Ovary (tissue), 9 donors: ENCODE data around the gene SLC1A2. TPM values are rescaled to one million over a fixed set of nuclear protein-coding genes. Genes with fewer than 3 reads are reported as not detected.

Experiments
- DNase-seq, 5 donors: peaks; one replicate each; pipeline ENCODE4 v3.0.0-alpha.2; 2019 to 2020
- H3K27ac ChIP-seq, 2 donors: fragments of 200-600 bp; one replicate each; pipeline versions ENCODE4 v1.5.1 to v1.8.0; 2019 to 2022
- H3K27me3 ChIP-seq: fragments of 200-600 bp; one replicate; pipeline ENCODE4 v1.8.0; 2022
- H3K36me3 ChIP-seq: fragments of 200-600 bp; sonication (generic); one replicate; pipeline ENCODE4 v1.5.1; 2019
- H3K4me1 ChIP-seq: one replicate; pipeline ENCODE4 v1.8.1; 2013; ENCODE audit warnings: mild to moderate bottlenecking, moderate library complexity; ENCODE audit not compliant: insufficient read depth
- H3K4me3 ChIP-seq: fragments of 200-600 bp; sonication (generic); one replicate; pipeline ENCODE4 v1.5.1; 2017
- H3K9me3 ChIP-seq, 2 donors: fragments of 200-600 bp in 1 of 2; sonication (generic) in 1 of 2; one replicate each; pipeline versions ENCODE4 v1.5.1 to v1.8.1; 2013 to 2019; ENCODE audit warnings: mild to moderate bottlenecking in 1 of 2, moderate library complexity in 1 of 2
- CTCF ChIP-seq, 3 donors: fragments of 450-650 bp in 2 of 3; fragments of 200-600 bp in 1 of 3; IDR thresholded peaks; one replicate each; pipeline versions ENCODE4 v1.5.1 to v1.8.0; 2016 to 2022; ENCODE audit warnings: antibody characterized with exemption in 3 of 3, mild to moderate bottlenecking in 1 of 3
- EP300 ChIP-seq: sonication (generic); formaldehyde crosslinking; IDR thresholded peaks from one replicate; pipeline ENCODE4 v1.6.1; 2017; ENCODE audit warnings: antibody characterized with exemption
- POLR2A ChIP-seq: fragments of 450-650 bp; IDR thresholded peaks from one replicate; pipeline ENCODE4 v1.6.1; 2017; ENCODE audit warnings: antibody characterized with exemption, mild to moderate bottlenecking, moderate library complexity
- WGBS, 3 donors: extraction: QIAGEN DNeasy Blood & Tissue Kit in 1 of 3; methylation state at CpG; one replicate each; pipeline versions ENCODE4 v1.1.5 to v1.1.7; 2013 to 2017; 5-methylcytosine and 5-hydroxymethylcytosine counted together
- intact Hi-C, 4 donors: fragments of 100-400 bp; cut with DNase I; formaldehyde crosslinking; loops; one replicate each; pipeline versions ENCODE4 v1.11.0 to v1.15.1; 2022 to 2023
- polyA plus RNA-seq, 2 donors: library from polyadenylated mRNA; stranded (reverse); fragments of 200-250 nt in 1 of 2; fragments of 350-450 nt in 1 of 2; fragmentation: Illumina TruSeq in 1 of 2; extraction: RNeasy Lipid Tissue Mini Kit (QIAGEN cat#74804) in 1 of 2; gene quantifications; one replicate each; pipeline ENCODE4 v1.2.3, GENCODE V29; 2013 to 2014
- total RNA-seq, 7 donors: library from RNA; depleted of rRNA in 2 of 7; stranded (reverse); fragments of >200 nt in 2 of 7; fragmentation: NEBNext Ultra II Directional in 3 of 7; extraction: Animal tissue kit (Norgen Biotek cat#: 25700) in 3 of 7; gene quantifications; one replicate each; pipeline versions ENCODE4 v1.1.0 to v1.2.4, GENCODE V29; 2016 to 2023
- donor health status: DM: no; HTN: no; CAD: no; lungs with moderate emphysema.
- donor health status: DM: no; HTN: no; CAD: no.
- donor health status: Bipolar disorder and iron deficiency.
- donor health status: DM: yes; HTN: yes; CAD: no.
- donor health status: DM: no; HTN: no; CAD: no.
- donor health status: DM: yes; HTN: yes; CAD: no.

Gene SLC1A2
- total and polyA plus RNA-seq, 9 donors: 0.02 to 0.80 (median 0.15) TPM

GRCh38 chr11:35235498-35235897, 183.9 kb downstream of the SLC1A2 start:
- H3K36me3 ChIP-seq: no peaks in the 10 kb centered on the region
- H3K27me3 ChIP-seq: no peaks in the 10 kb centered on the region
- no peak overlapping the region for H3K4me3 ChIP-seq
- no peak for TF ChIP-seq POLR2A
- no peak for TF ChIP-seq CTCF (IDR thresholded peaks at IDR 0.05)
- no peak for TF ChIP-seq EP300
- no peaks in the 10 kb centered on the region for H3K9me3 ChIP-seq
- WGBS, 3 donors: 0 to 47% (median 2%) methylated on average over 1 of the region's 1 CpG
- H3K27ac ChIP-seq: no peak overlapping the region
- intact Hi-C loops: loop anchor here in 1 of 4 donors (5.0 kb wide), 1 partner anchor 313 kb away; no protein-coding TSS in a partner anchor
- DNase-seq: no peak
- no peaks in the 10 kb centered on the region for H3K4me1 ChIP-seq

GRCh38 chr11:35235157-35235468, 184.2 kb downstream of the SLC1A2 start:
- Histone ChIP-seq H3K36me3 (no peaks in the 10 kb centered on the region), H3K4me1 (no peaks in the 10 kb centered on the region), H3K9me3 (no peaks in the 10 kb centered on the region), H3K4me3 (no peak overlapping the region), H3K27ac (no peak overlapping the region), H3K27me3 (no peaks in the 10 kb centered on the region)
- intact Hi-C loops: loop anchor here in 1 of 4 donors (5.0 kb wide), 1 partner anchor 313 kb away; no protein-coding TSS in a partner anchor
- TF ChIP-seq EP300 (no peak), CTCF (IDR thresholded peaks at IDR 0.05) (no peak), POLR2A (no peak)
- WGBS, 3 donors: 89 to 100% (median 98%) methylated on average over 2 of the region's 2 CpGs
- DNase-seq: no peak

- TF ChIP-seq CTCF (IDR thresholded peaks at IDR 0.05) (no peak), EP300 (no peak), POLR2A (no peak)
- H3K27ac ChIP-seq: no peak overlapping the region
- H3K4me1 ChIP-seq: no peaks in the 10 kb centered on the region
- no peaks in the 10 kb centered on the region for H3K36me3 ChIP-seq
- no peaks in the 10 kb centered on the region for H3K27me3 ChIP-seq
- no peak overlapping the region for H3K4me3 ChIP-seq
- no peaks in the 10 kb centered on the region for H3K9me3 ChIP-seq
- DNase-seq: no peak
- intact Hi-C loops: loop anchor here in 1 of 4 donors (5.0 kb wide), 1 partner anchor 312 kb away; no protein-coding TSS in a partner anchor
- WGBS, 3 donors: 77 to 87% (median 83%) methylated on average over 3 of the region's 3 CpGs
Measured at GRCh38 chr11:35234460-35235156, 184.8 kb downstream of the SLC1A2 start.

- no peak overlapping the region for H3K4me3 ChIP-seq
- DNase-seq: no peak
- no peak overlapping the region for H3K27ac ChIP-seq
- WGBS, 3 donors: 82 to 92% (median 86%) methylated on average over 1 of the region's 1 CpG
- no peaks in the 10 kb centered on the region for H3K27me3 ChIP-seq
- no peaks in the 10 kb centered on the region for H3K36me3 ChIP-seq
- no peaks in the 10 kb centered on the region for H3K4me1 ChIP-seq
- H3K9me3 ChIP-seq: no peaks in the 10 kb centered on the region
- no peak for TF ChIP-seq EP300
- TF ChIP-seq POLR2A: no peak
- no peak for TF ChIP-seq CTCF (IDR thresholded peaks at IDR 0.05)
- intact Hi-C loops: no loop called here
Measured at GRCh38 chr11:35233518-35233917, 185.8 kb downstream of the SLC1A2 start.
